HG03469 (cell line): ENCODE measurements around the gene PTCSC3.
"Not testable (repeated sequence)": the region's sequence is repeated elsewhere in the genome, so short reads cannot be mapped to it uniquely, and the experiment has no call there.

Experiments
- ATAC-seq: cut with Tn5 transposase; IDR thresholded peaks from one replicate; pipeline ENCODE4 v1.9.1; 2021; ENCODE audit warnings: mild to moderate bottlenecking, moderate library complexity, moderate number of reproducible peaks; ENCODE audit not compliant: unreplicated experiment

The PTCSC3 gene

GRCh38 chr14:36174767-36175424 is 1.6 kb downstream of the PTCSC3 start:
- ATAC-seq: no peak

DNA sequence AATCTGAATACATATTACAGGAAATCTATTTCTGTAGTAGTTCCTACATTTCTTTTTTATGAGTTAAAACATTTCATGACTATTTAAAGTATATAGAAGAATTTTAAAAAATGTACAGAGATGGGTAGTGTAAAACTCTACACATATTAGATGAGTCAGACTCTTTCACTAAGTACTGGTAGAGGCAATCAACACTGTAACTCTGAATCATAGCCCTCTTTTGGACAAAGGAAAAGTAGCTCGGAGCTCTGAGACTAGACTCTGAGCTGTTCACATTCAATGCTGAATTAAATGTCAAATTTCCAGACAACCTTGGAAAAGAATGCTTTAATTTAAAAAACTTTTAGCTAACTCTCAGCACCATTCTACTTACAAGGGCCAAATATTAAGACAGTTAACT is 3.4 kb downstream of the PTCSC3 start:
- ATAC-seq: no peak

- ATAC-seq: no peak
Measured at GRCh38 chr14:36171607-36172006, 4.9 kb downstream of the PTCSC3 start.

DNA sequence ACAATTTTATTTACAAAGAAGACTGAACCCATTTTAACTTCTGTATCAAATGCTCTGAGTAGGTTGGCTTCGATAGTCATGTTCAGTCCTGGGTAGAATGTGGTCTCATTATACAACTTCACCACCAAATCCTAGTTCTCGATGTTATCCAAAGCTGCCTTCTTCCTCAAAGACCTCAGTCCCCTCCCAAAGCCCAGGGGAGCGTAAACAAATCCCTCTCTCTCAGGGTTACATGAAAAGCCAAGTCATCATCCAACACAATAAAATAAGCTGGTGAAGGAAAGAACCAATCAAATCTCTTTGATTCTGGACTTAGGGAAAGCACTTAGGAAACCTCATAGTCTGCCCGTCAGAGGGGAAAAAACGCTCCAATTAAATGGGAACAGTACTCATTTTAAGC is 9.1 kb downstream of the PTCSC3 start:
- no peak for ATAC-seq

- no peak for ATAC-seq
Measured at GRCh38 chr14:36163451-36163850, 13.1 kb downstream of the PTCSC3 start.

DNA sequence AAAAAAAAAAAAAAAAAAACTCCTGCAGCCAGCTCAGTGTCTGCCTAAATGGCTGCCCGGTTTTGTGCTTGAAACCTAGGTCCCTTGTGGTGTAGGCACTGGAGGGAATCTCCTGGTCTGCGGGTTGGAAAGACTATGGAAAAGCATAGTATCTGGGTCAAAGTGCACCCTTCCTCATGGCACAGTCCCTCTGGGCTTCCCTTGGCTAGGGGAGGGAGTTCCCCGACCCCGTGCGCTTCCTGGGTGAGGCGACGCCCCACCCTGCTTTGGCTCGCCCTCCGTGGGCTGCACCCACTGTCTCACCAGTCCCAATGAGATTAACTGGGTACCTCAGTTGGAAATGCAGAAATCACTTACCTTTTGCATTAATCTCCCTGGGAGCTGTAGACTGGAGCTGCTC is 14.3 kb downstream of the PTCSC3 start:
- no peak for ATAC-seq

DNA sequence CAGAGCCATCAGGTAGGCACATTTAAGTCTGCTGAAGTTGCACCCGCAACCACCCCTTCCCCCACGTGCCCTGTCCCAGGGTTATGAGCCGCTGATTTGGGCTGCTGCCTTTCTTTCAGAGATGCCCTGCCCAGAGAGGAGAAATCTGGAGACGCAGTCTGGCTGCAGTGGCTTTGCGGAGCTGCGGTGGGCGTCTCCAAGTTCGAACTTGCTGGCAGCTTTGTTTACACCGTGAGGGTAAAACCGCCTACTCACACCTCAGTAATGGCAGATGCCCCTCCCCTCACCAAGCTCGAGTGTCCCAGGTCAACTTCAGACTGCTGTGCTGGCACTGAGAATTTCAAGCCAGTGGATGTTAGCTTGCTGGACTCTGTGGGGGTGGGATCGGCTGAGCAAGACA is 14.7 kb downstream of the PTCSC3 start:
- no peak for ATAC-seq

DNA sequence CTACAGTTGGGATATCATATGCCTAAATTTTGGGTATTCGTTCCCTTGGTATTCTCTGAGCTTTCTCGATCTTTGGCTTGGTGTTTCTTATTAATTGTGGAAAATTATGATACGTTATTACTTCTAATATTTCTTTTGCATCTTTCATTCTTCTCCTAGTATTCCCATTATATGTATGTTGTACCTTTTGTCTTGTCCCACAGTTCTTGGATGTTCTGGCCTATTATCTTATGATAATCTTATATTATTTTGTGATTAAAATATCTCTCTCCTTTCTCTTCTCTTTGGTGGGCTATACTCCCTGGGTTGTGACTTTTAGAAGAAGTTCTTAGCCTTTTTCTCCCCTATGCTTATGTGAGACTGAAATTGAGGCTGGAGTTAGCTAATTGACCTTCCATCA is 25.2 kb downstream of the PTCSC3 start:
- no peak for ATAC-seq

GRCh38 chr14:36134038-36134437 is 42.5 kb downstream of the PTCSC3 start:
- ATAC-seq: no peak

DNA sequence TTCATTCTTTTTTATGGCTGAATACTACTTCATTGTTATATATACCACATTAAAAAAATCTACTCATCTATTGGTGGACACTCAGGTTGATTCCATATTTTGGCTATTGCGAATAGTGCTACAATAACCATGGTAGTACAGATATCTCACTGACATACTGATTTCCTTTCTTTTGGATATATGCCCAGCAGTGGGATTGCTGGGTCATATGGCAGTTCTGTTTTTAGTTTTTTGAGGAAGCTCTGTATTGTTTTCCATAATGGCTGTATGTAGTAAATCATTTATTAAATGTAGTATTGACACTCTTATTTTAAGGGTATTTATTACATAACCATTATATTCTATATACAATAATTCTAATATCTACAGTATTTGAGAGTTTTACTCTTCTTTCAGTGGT is 43.7 kb downstream of the PTCSC3 start:
- ATAC-seq: no peak

GRCh38 chr14:36130186-36130585 is 46.3 kb downstream of the PTCSC3 start:
- no peak for ATAC-seq

DNA sequence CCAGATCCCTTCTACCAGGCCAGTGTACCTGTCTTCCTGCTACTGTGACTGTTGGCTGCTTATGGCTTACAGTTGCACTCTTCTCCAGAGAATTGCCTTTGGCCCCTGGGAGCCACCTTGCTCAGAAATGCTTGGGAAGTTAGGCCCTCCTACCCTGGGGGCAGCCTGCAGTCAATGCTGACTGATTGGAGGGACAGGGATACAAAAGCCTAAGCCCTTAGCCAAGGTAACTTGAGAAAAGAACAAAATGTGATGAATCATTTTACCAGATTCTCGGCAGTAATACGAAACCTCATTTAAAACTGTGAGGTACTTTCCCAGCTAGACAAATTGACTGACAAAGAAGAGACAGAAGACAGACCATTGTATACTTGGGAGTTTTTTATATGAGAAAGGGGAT is 47.3 kb downstream of the PTCSC3 start:
- no peak for ATAC-seq

- no peak for ATAC-seq
Measured at GRCh38 chr14:36113341-36113740, 63.2 kb downstream of the PTCSC3 start.

DNA sequence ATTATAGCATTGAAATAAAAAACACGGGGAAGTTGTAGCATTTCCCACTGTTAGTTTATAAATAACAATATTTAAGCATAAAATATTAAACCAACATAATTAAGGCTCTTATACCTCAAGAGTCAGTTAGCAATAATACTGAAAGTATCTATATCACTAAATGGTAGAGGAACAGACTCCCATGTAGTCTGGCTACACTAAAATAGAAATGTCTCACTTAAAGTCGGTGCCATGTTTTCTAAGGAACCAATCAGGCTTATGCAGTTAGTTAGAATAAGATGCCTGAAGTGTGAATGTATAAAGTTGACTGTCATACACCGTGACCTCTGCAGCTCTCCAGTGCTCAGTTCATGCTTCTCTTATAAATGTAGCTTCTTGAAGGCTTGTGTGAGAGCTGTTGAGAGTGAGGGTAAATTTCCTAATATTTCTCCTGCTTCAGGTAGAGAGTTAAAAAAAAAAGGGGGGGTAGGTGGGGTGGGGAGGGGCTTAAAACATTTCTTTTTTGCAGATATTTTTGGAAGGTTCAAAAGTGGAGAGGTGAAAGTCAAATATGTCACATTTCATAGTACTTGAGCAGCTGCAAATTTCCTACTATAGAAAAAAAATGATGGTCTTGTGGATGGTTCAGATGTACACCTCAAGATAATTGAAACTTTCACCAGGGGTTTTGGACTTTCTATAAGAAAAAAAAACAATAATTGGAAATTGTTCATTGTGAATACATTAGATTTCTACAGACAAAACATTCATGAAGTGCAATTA is 64.5 kb downstream of the PTCSC3 start:
- ATAC-seq: no peak

DNA sequence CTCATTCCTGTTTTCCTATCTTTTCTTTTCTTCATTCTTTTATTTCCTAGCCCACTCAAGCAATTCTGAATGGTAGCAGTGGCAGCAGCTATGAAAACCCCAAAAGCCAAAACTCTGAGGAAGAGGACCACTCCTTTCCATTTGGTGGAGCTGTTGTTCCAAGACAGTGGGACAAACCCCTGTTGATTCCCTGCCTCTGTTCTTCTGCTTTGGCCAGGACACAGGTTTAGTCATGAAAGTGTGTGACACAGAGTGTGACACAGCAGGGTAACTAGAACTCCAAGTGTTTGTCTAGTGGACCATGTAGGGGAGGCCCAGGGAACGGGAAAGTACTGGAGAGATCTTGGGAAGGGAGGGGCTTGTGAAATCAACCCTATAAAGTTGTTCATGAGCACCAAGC is 71.1 kb downstream of the PTCSC3 start:
- ATAC-seq: no peak

DNA sequence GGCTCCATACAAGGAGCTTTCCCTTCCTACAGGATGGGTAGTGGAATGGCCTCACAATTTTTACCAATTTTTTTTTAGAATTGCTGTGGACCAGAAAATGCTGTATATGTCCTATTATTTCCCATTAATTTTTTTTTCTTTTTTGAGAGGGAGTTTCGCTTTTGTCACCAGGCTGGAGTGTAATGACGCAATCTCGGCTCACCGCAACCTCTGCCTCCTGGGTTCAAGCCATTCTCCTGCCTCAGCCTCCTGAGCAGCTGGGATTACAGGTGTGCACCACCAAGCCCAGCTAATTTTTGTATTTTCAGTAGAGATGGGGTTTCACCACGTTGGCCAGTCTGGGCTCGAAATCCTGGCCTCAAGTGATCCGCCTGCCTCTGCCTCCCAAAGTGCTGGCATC is 72.3 kb downstream of the PTCSC3 start:
- not testable (repeated sequence) for ATAC-seq

DNA sequence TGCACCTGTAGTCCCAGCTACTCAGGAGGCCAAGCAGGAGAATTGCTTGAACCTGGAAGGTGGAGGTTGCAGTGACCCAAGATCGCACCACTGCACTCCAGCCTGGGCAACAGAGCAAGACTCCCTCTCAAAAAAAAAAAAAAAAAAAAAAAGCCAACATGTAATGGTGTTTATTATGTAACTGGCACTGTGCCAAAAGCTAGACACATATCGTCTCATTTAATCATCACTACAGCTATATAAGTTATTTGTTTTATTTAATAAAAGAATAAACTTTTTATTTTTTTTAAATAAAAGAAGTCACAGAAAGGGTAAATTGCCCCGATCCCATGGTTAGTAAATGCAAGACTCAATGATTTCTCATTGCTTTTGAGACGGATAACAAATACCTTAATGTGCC is 76.9 kb downstream of the PTCSC3 start:
- ATAC-seq: no peak

- no peak for ATAC-seq
Measured at GRCh38 chr14:36097356-36097755, 79.2 kb downstream of the PTCSC3 start.

- ATAC-seq: no peak
Measured at GRCh38 chr14:36096090-36096489, 80.4 kb downstream of the PTCSC3 start.

DNA sequence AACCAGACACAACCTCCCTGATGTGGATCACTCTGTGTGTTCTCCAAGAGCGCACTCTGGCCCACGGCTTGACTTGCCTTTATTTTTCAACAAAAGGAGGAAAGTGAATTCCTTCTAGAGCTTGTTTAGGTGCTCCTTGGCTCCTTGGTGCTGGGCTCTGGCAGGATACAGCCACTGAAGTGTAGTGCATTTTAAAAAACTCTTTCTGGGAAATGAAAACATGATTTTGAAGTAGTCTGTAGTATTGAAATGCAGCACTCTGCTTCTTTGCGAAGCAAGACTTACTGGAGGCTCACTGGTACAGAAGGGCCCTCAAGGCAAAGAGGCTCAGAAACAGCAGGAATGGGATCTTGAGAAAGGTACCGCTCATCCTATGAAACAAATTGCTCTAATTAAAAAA is 81.6 kb downstream of the PTCSC3 start:
- no peak for ATAC-seq

DNA sequence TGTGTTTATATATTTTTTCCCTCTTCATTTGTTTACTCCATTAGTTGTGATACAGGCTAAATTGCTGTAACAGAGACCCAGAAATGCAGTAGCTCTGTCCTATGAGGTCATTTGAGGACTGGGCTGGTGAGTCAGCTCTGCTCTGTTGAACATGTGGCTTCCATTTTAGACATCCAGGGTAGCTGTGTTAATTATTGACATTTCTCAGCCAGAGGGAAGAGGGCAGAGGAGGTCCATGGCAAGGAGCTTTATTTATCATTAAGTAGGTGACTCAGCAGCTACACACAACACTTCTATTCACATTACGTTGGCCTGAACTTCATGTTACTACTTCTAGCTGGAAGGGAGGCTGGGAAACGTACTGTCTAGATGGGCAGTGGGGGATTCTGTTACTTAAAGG is 85.4 kb downstream of the PTCSC3 start:
- peak; percentile 60 for ATAC-seq

GRCh38 chr14:36087411-36087810 is 89.1 kb downstream of the PTCSC3 start:
- ATAC-seq: no peak
